GM10266 (cell line): ENCODE measurements around the gene SCYL1.

Source experiments
- DNase-seq: peaks from one replicate; pipeline ENCODE4 v3.0.0; 2012; ENCODE audit errors: extremely low spot score
- TF ChIP-seq, protein P1 (sequence below): IDR thresholded peaks from 2 replicates; pipeline ENCODE4 v1.5.1; 2012; ENCODE audit warnings: mild to moderate bottlenecking, low read depth; ENCODE audit not compliant: control insufficient read depth, insufficient read depth; ENCODE audit errors: missing control alignments

Gene SCYL1

DNA sequence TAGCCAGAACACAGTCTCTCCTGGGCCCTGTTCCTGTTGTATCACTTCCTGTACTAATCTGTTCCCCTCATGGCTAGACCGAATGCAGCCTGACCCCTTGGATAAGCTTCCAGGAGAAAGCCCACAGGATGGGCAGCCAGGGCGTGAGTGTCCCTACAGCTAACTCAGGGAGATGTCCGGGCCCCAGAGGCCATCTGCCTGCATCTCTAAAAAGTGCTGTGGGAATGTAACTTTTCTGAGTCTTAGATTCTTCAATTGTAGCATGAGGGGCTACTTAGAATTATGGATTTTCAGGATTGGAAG, 33.8 kb upstream of the SCYL1 start:
- TF ChIP-seq, protein P1, sequence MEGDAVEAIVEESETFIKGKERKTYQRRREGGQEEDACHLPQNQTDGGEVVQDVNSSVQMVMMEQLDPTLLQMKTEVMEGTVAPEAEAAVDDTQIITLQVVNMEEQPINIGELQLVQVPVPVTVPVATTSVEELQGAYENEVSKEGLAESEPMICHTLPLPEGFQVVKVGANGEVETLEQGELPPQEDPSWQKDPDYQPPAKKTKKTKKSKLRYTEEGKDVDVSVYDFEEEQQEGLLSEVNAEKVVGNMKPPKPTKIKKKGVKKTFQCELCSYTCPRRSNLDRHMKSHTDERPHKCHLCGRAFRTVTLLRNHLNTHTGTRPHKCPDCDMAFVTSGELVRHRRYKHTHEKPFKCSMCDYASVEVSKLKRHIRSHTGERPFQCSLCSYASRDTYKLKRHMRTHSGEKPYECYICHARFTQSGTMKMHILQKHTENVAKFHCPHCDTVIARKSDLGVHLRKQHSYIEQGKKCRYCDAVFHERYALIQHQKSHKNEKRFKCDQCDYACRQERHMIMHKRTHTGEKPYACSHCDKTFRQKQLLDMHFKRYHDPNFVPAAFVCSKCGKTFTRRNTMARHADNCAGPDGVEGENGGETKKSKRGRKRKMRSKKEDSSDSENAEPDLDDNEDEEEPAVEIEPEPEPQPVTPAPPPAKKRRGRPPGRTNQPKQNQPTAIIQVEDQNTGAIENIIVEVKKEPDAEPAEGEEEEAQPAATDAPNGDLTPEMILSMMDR: no peak
- no peak for DNase-seq

DNA sequence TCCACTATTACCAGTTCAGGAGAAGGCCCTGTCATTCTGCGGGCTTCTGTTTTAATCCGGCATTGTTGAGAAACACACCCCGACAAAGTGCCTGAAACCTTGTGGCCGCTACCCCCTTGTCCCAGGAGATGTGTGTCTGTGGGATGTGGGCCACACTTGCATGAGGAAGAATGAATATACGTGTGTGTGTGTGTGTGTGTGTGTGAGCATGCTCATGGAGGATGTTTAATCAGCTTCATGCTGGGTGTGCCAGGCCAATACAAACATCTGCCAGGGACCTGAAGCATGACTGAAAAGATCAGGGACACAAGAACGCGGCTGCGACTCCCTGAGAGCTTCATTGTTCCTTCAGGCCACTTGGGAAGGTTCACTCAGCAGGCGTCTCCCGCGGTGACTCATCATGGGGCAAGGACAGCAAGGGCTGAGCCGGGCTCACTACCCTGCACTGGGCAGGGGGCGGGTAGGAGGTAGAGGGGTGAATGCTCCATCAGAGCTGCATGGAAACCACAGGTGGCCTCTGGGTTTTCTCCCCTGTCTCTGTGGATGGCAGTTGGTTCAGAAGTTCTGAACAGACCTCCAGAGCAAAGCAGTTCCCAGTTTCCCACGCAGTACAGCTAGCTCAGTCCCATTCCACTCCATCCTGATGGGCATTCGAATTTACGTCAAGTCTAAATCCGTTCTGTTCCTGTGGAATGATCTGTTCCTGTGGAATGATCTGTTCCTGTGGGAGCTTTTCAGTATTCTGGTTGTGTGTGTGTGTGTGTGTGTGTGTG, 33.1 kb upstream of the SCYL1 start:
- DNase-seq: no peak
- TF ChIP-seq, protein P1: no peak

DNA sequence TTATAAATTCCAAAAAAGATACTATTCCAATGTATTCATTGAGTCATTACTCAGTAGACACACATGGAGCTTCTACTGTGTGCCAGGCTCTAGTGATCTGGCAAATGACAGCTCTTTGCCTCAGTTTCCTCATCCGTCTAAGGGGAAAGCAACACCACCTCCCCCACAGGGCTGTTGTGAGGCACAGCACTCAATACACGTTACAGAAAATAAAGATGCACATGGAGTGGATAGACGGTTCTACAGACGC, 32.6 kb upstream of the SCYL1 start:
- TF ChIP-seq, protein P1: no peak
- no peak for DNase-seq

DNA sequence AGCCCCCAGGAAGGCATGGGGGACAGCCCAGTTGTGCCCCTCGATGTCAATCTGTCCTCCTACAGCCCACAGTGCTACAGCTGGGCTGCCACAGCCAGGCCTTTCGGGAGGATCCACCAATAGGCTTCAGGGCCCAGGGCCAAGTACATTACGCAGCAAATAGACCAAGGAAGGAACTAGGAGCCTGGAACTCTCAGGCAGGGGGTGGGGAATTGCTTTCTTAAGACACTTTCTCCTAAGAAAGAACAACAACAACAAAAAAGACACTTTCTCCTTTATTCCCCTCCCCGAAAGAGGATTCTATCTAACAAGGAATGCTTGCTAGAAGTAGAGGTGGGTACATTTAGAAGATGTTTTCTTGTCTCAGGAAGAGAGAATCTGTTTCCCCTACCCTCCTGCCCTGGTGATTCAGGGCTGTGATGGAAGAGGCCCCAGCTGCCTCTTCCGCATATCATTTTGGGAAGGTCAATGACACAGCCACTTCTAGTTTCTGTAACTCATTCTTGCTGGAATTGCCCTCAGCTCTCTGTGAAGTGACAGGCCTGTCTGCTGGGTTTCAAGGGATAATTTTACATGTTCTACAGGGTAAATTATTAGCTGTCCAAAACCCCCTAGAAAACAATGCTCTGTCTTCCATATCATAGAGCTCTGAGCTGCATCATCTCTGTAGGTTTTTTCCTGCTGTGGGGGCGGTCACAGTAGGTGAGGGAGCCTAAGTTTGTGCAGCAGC, 32.1 kb upstream of the SCYL1 start:
- TF ChIP-seq, protein P1: no peak
- no peak for DNase-seq

DNA sequence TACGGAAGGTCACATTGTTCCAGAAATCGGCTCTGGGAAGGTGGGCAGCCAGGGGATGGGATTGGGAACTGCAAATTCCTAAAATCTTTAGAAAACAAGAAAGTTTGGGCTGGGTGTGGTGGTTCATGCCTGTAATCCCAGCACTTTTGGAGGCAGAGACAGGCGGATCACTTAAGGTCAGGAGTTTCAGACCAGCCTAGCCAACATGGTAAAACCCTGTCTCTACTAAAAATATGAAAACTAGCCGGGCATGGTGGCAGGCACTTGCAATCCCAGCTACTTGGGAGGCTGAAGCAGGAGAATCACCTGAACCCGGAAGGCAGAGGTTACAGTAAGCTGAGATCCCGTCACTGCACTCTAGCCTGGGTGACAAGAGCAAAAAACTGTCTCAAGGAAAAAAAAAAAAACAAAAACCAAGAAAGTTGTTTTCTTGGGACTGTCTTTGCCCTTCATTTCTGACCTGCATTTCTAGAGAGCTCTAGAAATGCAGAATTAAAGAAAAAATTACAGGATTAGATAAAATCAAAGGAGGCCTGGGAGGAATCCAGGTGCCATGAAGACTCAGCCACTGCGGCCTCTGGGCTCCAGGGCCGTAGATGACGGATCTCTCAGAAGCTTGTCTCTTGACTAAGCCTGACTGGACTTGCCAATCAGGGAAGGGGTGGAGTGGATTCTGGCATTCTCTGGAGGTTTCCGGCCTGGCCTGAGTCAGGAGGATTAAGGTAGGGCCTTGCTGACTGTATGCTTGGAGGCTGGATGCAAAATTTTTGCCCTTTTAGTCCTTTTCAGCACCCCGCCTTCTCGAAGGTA, 31.3 kb upstream of the SCYL1 start:
- TF ChIP-seq, protein P1: no peak
- no peak for DNase-seq

DNA sequence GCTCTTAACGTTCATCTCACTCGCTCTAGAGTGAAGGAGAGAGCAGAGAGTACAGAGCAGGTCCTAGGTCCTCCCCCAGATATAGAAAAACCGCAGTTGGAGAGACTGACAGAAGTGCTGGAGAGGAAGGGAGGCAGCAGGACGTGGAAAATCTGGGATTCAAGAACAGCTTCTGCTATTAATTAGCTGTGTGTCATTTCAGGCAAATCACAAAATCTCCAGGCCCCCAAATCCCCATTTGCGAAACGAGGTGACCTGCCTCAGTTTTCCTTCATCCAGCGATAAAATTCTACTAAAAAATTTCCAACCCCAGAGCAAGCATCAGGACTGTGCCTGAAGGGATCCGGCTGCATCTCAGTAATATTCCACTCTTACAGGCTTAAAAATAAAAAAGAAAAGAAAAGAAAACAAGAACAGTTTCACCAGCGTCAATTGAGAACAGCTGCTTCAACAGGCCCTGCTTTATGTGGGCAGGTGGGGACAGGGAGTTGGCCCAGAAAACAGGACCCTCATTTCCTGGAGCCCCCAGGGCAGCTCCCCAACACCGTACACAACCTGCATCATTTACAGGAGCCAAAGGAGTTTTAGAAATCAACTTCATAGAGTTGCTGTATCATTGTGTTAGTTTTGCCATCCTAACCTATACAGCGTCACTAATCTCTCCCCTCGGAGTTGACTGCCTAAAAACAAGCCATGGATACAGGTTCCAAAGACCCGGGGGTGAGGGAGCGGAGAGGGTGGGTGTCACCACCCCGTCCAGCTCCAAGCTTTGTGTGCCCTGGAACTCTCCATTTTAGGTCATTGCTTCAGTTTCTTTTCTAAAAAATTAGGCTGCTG, 28.4 kb upstream of the SCYL1 start:
- TF ChIP-seq, protein P1: no peak
- DNase-seq: no peak
